Peyer's patch (tissue), 4 donors: ENCODE measurements around the gene ARF6. TPM values are rescaled to one million over a fixed set of nuclear protein-coding genes. Genes with fewer than 3 reads are reported as not detected.
A peak's percentile ranks its signal among the peaks of the same experiment; 100 is the strongest.

Experiments
- DNase-seq, 3 donors: peaks; one replicate each; pipeline ENCODE4 v3.0.0-alpha.2; 2017 to 2019
- H3K27ac ChIP-seq, 4 donors: fragments of 200-600 bp; sonication (generic); one replicate each; pipeline ENCODE4 v1.5.1; 2016 to 2019
- H3K27me3 ChIP-seq, 2 donors: fragments of 200-600 bp; sonication (generic); one replicate each; pipeline ENCODE4 v1.5.1; 2019
- H3K36me3 ChIP-seq, 3 donors: fragments of 200-600 bp; sonication (generic); one replicate each; pipeline ENCODE4 v1.5.1; 2016 to 2019
- H3K4me1 ChIP-seq, 4 donors: fragments of 200-600 bp; sonication (generic); one replicate each; pipeline ENCODE4 v1.5.1; 2016 to 2019
- H3K4me3 ChIP-seq, 4 donors: fragments of 200-600 bp; sonication (generic); 1 replicate in 3 of 4; 2 replicates in 1 of 4; pipeline ENCODE4 v1.5.1; 2016 to 2019; ENCODE audit warnings: mild to moderate bottlenecking in 1 of 4
- H3K9me3 ChIP-seq, 4 donors: fragments of 200-600 bp; sonication (generic); one replicate each; pipeline ENCODE4 v1.5.1; 2016 to 2019; ENCODE audit warnings: mild to moderate bottlenecking in 1 of 4
- CTCF ChIP-seq, 6 experiments: fragments of 450-650 bp in 4 of 6; fragments of 200-600 bp in 2 of 6; sonication (generic) in 1 of 6; IDR thresholded peaks; one replicate each; pipeline ENCODE4 v1.5.1; 2017 to 2019; ENCODE audit warnings: antibody characterized with exemption in 6 of 6, mild to moderate bottlenecking in 3 of 6, moderate library complexity in 1 of 6
- POLR2A ChIP-seq, 2 donors: fragments of 450-650 bp; IDR thresholded peaks; one replicate each; pipeline ENCODE4 v1.5.1; 2017; ENCODE audit warnings: antibody characterized with exemption in 2 of 2, mild to moderate bottlenecking in 2 of 2, moderate library complexity in 2 of 2
- total RNA-seq, 4 donors: library from RNA; depleted of rRNA; stranded (reverse); fragments of >200 nt; gene quantifications; one replicate each; pipeline ENCODE4 v1.1.0, GENCODE V29; 2016

ARF6 gene
- total RNA-seq, 4 donors from 2014 or later, result 47.0 to 92.5 (median 68.5) TPM

DNA sequence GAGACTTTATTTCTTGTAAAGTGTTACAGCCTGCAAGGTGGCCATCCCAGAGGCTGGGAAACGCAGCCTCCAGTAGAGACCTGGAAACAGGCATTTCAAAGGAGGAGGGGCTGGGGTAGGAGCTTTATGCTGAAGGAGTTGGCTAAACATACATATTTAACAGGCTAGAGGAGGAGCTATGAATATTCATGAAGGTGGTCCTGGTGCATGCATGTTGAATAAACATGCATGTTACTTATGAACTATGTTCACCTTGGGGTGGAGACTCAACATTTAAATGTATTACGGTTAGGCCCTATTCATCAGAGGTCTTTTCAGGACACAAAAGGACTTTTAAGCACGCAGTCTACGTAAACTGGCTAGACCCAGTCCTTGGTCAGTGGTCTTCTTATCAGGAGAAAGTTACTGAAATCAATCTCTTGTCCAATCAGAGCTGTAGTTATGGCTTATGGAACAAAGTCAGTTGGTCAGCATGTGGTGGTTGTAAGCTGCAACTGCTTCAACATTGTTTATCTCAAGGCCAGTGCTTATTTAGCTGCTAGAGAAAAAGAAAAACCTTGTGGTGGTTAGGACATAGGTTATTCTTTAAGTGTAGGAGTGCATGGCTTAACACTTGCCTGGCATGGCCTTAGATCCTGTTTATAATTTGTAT, 11.4 kb upstream of the ARF6 start:
- peak overlapping the region in 2 of 4 donors; percentile 71 to 80 for H3K27ac ChIP-seq
- TF ChIP-seq CTCF (IDR thresholded peaks at IDR 0.05) (no peak), POLR2A (IDR thresholded peaks at IDR 0.05) (no peak)

DNA sequence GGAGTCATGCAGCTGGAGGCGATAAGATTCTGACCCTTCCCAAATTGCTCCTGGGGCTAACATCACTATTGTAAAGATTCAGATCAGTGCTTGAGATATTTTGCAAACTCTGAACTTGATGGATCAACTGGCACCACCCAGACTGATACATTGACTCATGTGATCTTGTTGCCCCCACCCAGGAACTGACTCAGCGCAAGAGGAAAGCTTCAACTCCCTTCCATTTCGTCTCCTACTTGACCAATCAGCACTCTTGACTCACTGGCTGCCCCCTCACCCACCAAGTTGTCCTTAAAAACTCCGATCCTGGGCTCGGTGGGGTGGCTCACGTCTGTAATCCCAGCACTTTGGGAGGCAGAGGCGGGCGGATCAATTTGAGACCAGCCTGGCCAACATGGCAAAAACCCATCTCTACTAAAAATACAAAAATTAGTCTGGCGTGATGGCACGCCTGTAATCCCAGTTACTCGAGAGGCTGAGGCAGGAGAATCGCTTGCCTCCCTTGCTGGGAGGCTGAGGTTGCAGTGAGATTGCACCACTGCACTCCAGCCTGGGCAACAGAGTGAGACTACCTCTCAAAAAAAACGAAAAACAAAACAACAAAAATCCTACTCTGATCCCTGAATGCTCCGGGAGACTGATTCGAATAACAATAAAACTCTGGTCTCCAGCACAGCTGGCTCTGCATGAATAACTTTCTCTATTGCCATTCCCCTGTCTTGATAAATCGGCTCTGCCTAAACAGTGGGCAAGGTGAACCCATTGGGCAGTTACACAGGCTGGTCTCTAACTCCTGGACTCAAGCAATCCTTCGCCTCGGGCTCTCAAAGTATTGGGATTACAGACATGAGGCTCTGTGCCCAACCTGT, 9.8 kb upstream of the ARF6 start:
- H3K9me3 ChIP-seq, result no peaks in the 10 kb centered on the region
- H3K4me3 ChIP-seq, result no peak overlapping the region
- peaks cover 0 to 7% (median 0%) of the 10 kb centered on the region in 4 donors for H3K4me1 ChIP-seq
- H3K36me3 ChIP-seq, result no peaks in the 10 kb centered on the region
- TF ChIP-seq CTCF (IDR thresholded peaks at IDR 0.05), result no peak
- TF ChIP-seq POLR2A (IDR thresholded peaks at IDR 0.05), result no peak
- no peak for DNase-seq
- H3K27ac ChIP-seq, result no peak overlapping the region
- no peaks in the 10 kb centered on the region for H3K27me3 ChIP-seq

More for the DNA sequence above, 11.4 kb upstream of the ARF6 start:
- Histone ChIP-seq H3K9me3 (no peaks in the 10 kb centered on the region), H3K27me3 (no peaks in the 10 kb centered on the region), H3K36me3 (no peaks in the 10 kb centered on the region), H3K4me3 (no peak overlapping the region), H3K4me1 (peaks cover 0 to 7% (median 0%) of the 10 kb centered on the region in 4 donors)
- DNase-seq, result no peak

GRCh38 chr14:49886523-49886922, 6.4 kb upstream of the ARF6 start:
- TF ChIP-seq CTCF (IDR thresholded peaks at IDR 0.05), result no peak
- no peak for TF ChIP-seq POLR2A (IDR thresholded peaks at IDR 0.05)
- Histone ChIP-seq H3K9me3 (no peaks in the 10 kb centered on the region), H3K4me1 (no peaks in the 10 kb centered on the region), H3K27ac (peak overlapping the region in 1 of 4 donors; percentile 25), H3K27me3 (no peaks in the 10 kb centered on the region), H3K36me3 (no peaks in the 10 kb centered on the region), H3K4me3 (no peak overlapping the region)
- no peak for DNase-seq

DNA sequence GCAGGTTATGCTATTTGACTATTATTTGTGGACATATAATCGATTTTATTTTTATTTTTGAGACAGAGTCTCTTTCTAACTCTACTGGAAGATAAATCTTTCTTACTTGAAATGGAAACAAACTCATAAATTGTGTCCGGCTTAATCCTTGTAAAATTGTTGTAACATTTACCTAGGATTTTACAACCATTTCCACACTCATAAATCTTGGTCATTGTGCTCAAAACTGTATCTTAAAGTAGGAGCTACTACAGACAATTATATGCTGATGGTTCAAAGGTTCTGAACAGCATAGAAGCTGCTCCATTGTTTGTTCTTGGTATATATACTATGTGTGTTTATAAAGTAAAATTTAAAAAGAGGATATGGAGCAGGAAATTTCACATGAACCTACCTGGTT, 4.6 kb upstream of the ARF6 start:
- DNase-seq, result no peak
- no peak overlapping the region for H3K4me3 ChIP-seq
- H3K36me3 ChIP-seq, result no peaks in the 10 kb centered on the region
- H3K4me1 ChIP-seq, result no peaks in the 10 kb centered on the region
- no peaks in the 10 kb centered on the region for H3K27me3 ChIP-seq
- TF ChIP-seq CTCF (IDR thresholded peaks at IDR 0.05), result no peak
- no peak for TF ChIP-seq POLR2A (IDR thresholded peaks at IDR 0.05)
- peak overlapping the region in 1 of 4 donors; percentile 31 for H3K27ac ChIP-seq
- no peaks in the 10 kb centered on the region for H3K9me3 ChIP-seq

DNA sequence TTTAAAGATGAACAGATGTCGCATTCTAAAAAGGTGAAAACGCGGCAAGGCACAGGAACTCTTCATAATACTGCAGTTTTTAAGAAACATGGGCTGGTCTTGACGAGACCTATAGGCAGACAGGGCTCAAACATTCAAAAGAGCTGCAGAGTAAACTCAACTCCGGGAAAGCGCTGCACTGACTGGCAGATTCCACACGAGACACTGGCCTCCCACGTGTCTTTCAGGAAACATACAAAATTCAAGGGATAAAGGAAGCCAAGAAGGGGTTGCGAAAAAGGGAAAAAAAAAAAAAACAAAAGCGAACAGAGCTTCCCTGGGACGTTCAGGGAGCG, 614 bp upstream of the ARF6 start:
- Histone ChIP-seq H3K27ac (peak overlapping the region; percentile 100), H3K36me3 (peaks cover 0 to 11% (median 0%) of the 10 kb centered on the region in 3 donors), H3K4me3 (peak overlapping the region; percentile 95 to 99 (median 98)), H3K27me3 (no peaks in the 10 kb centered on the region), H3K9me3 (no peaks in the 10 kb centered on the region), H3K4me1 (peaks cover 0 to 17% (median 6%) of the 10 kb centered on the region in 4 donors)
- peak in 2 of 3 donors; percentile 65 to 84 for DNase-seq
- TF ChIP-seq POLR2A (IDR thresholded peaks at IDR 0.05) (no peak), CTCF (IDR thresholded peaks at IDR 0.05) (peak in 1 of 6 experiments; percentile 22)
